GM12878 (cell line): ENCODE data around the gene SEMA4D. TPM values are rescaled to one million over a fixed set of nuclear protein-coding genes. Genes with fewer than 3 reads are reported as not detected.
A peak's percentile ranks its signal among the peaks of the same experiment; 100 is the strongest.

Experiments used
- ATAC-seq: fragments of 200-7000 bp; cut with Tn5 transposase; 3 replicates; pipeline ENCODE4 v1.9.1; 2020; ENCODE audit warnings: mild to moderate bottlenecking, moderate library complexity
- BruUV-seq: library from RNA; stranded (reverse); fragments of 400-500 nt; replicated peaks from 2 replicates; lab custom pipeline; 2021; lab: Mats Ljungman, UMichigan
- CTCF ChIA-PET: fragments of 300-600 bp; sonication (Branson Sonifier 250); formaldehyde crosslinking; extraction: SDS; loops from one replicate; lab custom pipeline; 2021; ENCODE audit warnings: inconsistent platforms; lab: Yijun Ruan, JAX
- POLR2A ChIA-PET: fragments of 350-600 bp; formaldehyde crosslinking; extraction: SDS; loops from one replicate; lab custom pipeline; 2021; ENCODE audit warnings: inconsistent platforms; lab: Charles Lee
- RAD21 ChIA-PET: fragments of 300-600 bp; sonication (Branson Sonifier 250); formaldehyde crosslinking; loops from one replicate; lab custom pipeline; 2023; ENCODE audit warnings: antibody characterized with exemption; ENCODE audit not compliant: unreplicated experiment; lab: Charles Lee
- SMC1A ChIA-PET: fragments of 300-600 bp; sonication (Branson Sonifier 250); formaldehyde crosslinking; loops from one replicate; lab custom pipeline; 2023; ENCODE audit not compliant: unreplicated experiment, uncharacterized antibody; lab: Charles Lee
- DNase-seq: peaks from one replicate; pipeline ENCODE4 v3.0.0-alpha.2; 2011; ENCODE audit warnings: low read depth, low spot score
- FAIRE-seq: peaks from 3 replicates; lab custom pipeline; 2011; peaks lifted over from hg19 to GRCh38; lab: Jason Lieb, UNC
- H2AFZ ChIP-seq: 2 replicates; pipeline ENCODE4 v1.6.0; 2011; ENCODE audit warnings: low read depth, low read length, control low read depth; ENCODE audit not compliant: control insufficient read depth
- H3K27ac ChIP-seq: 2 replicates; pipeline ENCODE4 v1.5.1; 2011; ENCODE audit warnings: control low read depth; ENCODE audit not compliant: control insufficient read depth, insufficient read depth
- H3K27me3 ChIP-seq, 2 experiments: replicated peaks in 1 of 2; 2 replicates each; pipeline versions ENCODE4 v1.6.0 to v1.6.1; 2011; ENCODE audit warnings: low read length in 1 of 2; ENCODE audit not compliant: control insufficient read depth in 2 of 2, insufficient read depth in 2 of 2
- H3K36me3 ChIP-seq, 2 experiments: 2 replicates each; pipeline ENCODE4 v1.5.1; 2011; ENCODE audit warnings: low read length in 1 of 2; ENCODE audit not compliant: control insufficient read depth in 2 of 2, insufficient read depth in 2 of 2
- H3K4me1 ChIP-seq: 2 replicates; pipeline ENCODE4 v1.6.1; 2011; ENCODE audit warnings: mild to moderate bottlenecking, low read length, moderate library complexity, mixed read lengths; ENCODE audit not compliant: control insufficient read depth, insufficient read depth
- H3K4me2 ChIP-seq: 2 replicates; pipeline ENCODE4 v1.6.0; 2011; ENCODE audit warnings: control low read depth; ENCODE audit not compliant: control insufficient read depth, insufficient read depth
- H3K4me3 ChIP-seq: fragments of 200-600 bp; sonication (generic); 2 replicates; pipeline ENCODE4 v1.5.1; 2016
- H3K79me2 ChIP-seq: 2 replicates; pipeline ENCODE4 v1.6.0; 2011; ENCODE audit warnings: low read length; ENCODE audit not compliant: control insufficient read depth, insufficient read depth
- H3K9ac ChIP-seq: 2 replicates; pipeline ENCODE4 v1.8.0; 2011; ENCODE audit warnings: low read length, control low read depth, mixed read lengths; ENCODE audit not compliant: control insufficient read depth, insufficient read depth
- H3K9me3 ChIP-seq: replicated peaks from 3 replicates; pipeline ENCODE4 v1.5.1; 2011; ENCODE audit warnings: mild to moderate bottlenecking, low read length; ENCODE audit not compliant: control insufficient read depth, insufficient read depth
- H4K20me1 ChIP-seq: 2 replicates; pipeline ENCODE4 v1.6.0; 2011; ENCODE audit not compliant: control insufficient read depth, insufficient read depth
- ATF7 ChIP-seq: fragments of 450-650 bp; IDR thresholded peaks from 2 replicates; pipeline ENCODE4 v1.6.1; 2016; ENCODE audit warnings: low read depth, mild to moderate bottlenecking
- ESRRA ChIP-seq: IDR thresholded peaks from 2 replicates; pipeline ENCODE4 v1.6.1; 2012; ENCODE audit warnings: mild to moderate bottlenecking, low read length, improper control_type of control experiment
- GATAD2B ChIP-seq: fragments of 450-650 bp; conservative IDR thresholded peaks from 2 replicates; pipeline ENCODE4 v1.6.1; 2017; ENCODE audit warnings: low read depth, mild to moderate bottlenecking, moderate library complexity
- MTA2 ChIP-seq: fragments of 450-650 bp; IDR thresholded peaks from 2 replicates; pipeline ENCODE4 v1.6.1; 2016; ENCODE audit warnings: low read depth, mild to moderate bottlenecking, moderate library complexity
- NFYA ChIP-seq: IDR thresholded peaks from 2 replicates; pipeline ENCODE4 v1.6.1; 2011; ENCODE audit warnings: low read depth, mild to moderate bottlenecking, low read length, improper control_type of control experiment, borderline replicate concordance
- NR2C1 ChIP-seq: fragments of 450-650 bp; IDR thresholded peaks from 2 replicates; pipeline ENCODE4 v1.6.1; 2017; ENCODE audit warnings: antibody characterized with exemption, mild to moderate bottlenecking, moderate library complexity
- SMAD5 ChIP-seq: IDR thresholded peaks from 2 replicates; pipeline ENCODE4 v1.6.1; 2016; ENCODE audit warnings: antibody characterized with exemption, low read depth
- SREBF1 ChIP-seq: IDR thresholded peaks from 2 replicates; pipeline ENCODE4 v1.6.1; 2012; ENCODE audit warnings: mild to moderate bottlenecking, low read length
- ZNF207 ChIP-seq: fragments of 450-650 bp; IDR thresholded peaks from 2 replicates; pipeline ENCODE4 v1.6.1; 2014; ENCODE audit warnings: antibody characterized with exemption, mild to moderate bottlenecking, borderline replicate concordance
- WGBS: methylation state at CpG from one replicate; pipeline ENCODE4 v1.1.6; 2016; ENCODE audit warnings: low lambda C conversion rate; ENCODE audit not compliant: insufficient replicate concordance, insufficient coverage; ENCODE audit errors: missing lambda C conversion rate; 5-methylcytosine and 5-hydroxymethylcytosine counted together
- in situ Hi-C: fragments of 300-500 bp; cut with MboI; formaldehyde crosslinking; loops from 9 replicates; pipeline ENCODE4 v1.14.3; 2018; ENCODE audit warnings: mixed read lengths
- intact Hi-C: fragments of 100-400 bp; cut with micrococcal nuclease; formaldehyde crosslinking; loops from one replicate; pipeline ENCODE4 v1.14.2; 2022; ENCODE audit not compliant: unreplicated experiment
- polyA plus RNA-seq, 11 experiments: library from polyadenylated mRNA; depleted of rRNA in 4 of 11; unstranded in 6 of 11; stranded (reverse) in 5 of 11; fragments of >200 nt; fragmentation: Nextera tagmentation in 4 of 11; fragmentation: Illumina TruSeq in 1 of 11; extraction: Ambion mirVana in 4 of 11; extraction: Trizol in 1 of 11; gene quantifications; 1 replicate in 1 of 11; 2 replicates in 10 of 11; pipeline versions ENCODE4 v1.2.1 to v1.2.3, GENCODE V29; 2011 to 2016; ENCODE audit warnings: inconsistent platforms in 2 of 11, missing spikeins in 2 of 11, low read depth in 1 of 11
- total RNA-seq, 4 experiments: library from RNA; depleted of rRNA in 3 of 4; stranded (reverse); fragments of >200 nt in 3 of 4; fragmentation: Illumina TruSeq in 1 of 4; extraction: Trizol in 1 of 4; gene quantifications; 2 replicates each; pipeline versions ENCODE4 v1.2.1 to v1.2.3, GENCODE V29; 2013 to 2021
- TF ChIP-seq, protein P1 (sequence below): fragments of 450-650 bp; IDR thresholded peaks from 2 replicates; pipeline ENCODE4 v1.6.1; 2017; ENCODE audit warnings: borderline replicate concordance
- TF ChIP-seq, protein P2 (sequence below): fragments of 450-650 bp; IDR thresholded peaks from 2 replicates; pipeline ENCODE4 v1.6.1; 2017; ENCODE audit warnings: mild to moderate bottlenecking
- TF ChIP-seq, protein P3 (sequence below): fragments of 450-650 bp; IDR thresholded peaks from 2 replicates; pipeline ENCODE4 v1.6.1; 2014; ENCODE audit warnings: mild to moderate bottlenecking

Gene SEMA4D
- total and polyA plus RNA-seq, 10 of the 15 experiments (the other 5 are each of a cell fraction or from before 2014, with no cell fraction given): 15.1 to 136 (median 39.6) TPM

DNA sequence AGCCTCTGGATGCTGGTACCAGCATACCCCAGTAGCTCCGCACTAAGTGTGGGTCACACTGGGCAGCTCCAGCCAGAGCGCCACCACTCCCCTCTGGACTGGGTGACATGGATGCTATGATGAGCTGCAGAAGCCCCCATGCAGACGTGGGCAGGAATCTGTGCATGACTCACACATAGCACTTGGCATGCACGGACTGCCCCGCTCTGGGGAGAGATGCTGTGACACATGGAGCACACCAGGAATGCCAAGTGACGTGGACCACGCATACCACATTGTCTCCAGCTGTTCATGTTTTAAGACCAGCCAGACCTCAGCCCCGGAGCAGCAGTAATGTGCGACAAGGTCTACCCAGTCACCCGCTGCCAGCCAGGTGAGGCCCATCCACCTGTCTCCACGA is 64.1 kb downstream of the SEMA4D start:
- 90% methylated on average over 11 of the region's 11 CpGs for WGBS
- FAIRE-seq (no peak), DNase-seq (no peak), ATAC-seq (no peak)
- no peak overlapping the region for H3K9ac ChIP-seq
- H3K27ac ChIP-seq: no peak overlapping the region
- ChIA-PET POLR2A (no interaction called here), SMC1A (interaction anchor here (1.0 to 1.2 kb wide), 2 partner anchors 8 to 116 kb away, joined by 3 read pairs; no protein-coding TSS in a partner anchor), RAD21 (no interaction called here), CTCF (interaction anchor here (0.6 kb wide), 1 partner anchor 131 kb away, joined by 3 read pairs; no protein-coding TSS in a partner anchor)
- H3K9me3 ChIP-seq: no peaks in the 10 kb centered on the region
- in situ Hi-C loops (no loop called here), intact Hi-C loops (no loop called here)
- BruUV-seq: no TSS peak
- TF ChIP-seq NFYA: no peak
- TF ChIP-seq ZNF207: no peak
- TF ChIP-seq, protein P1, sequence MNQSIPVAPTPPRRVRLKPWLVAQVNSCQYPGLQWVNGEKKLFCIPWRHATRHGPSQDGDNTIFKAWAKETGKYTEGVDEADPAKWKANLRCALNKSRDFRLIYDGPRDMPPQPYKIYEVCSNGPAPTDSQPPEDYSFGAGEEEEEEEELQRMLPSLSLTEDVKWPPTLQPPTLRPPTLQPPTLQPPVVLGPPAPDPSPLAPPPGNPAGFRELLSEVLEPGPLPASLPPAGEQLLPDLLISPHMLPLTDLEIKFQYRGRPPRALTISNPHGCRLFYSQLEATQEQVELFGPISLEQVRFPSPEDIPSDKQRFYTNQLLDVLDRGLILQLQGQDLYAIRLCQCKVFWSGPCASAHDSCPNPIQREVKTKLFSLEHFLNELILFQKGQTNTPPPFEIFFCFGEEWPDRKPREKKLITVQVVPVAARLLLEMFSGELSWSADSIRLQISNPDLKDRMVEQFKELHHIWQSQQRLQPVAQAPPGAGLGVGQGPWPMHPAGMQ: no peak
- TF ChIP-seq MTA2: no peak
- H3K27me3 ChIP-seq: no peaks in the 10 kb centered on the region
- no peak overlapping the region for H3K4me3 ChIP-seq
- H3K4me2 ChIP-seq: no peak overlapping the region
- peaks cover 75% of the 10 kb centered on the region for H3K4me1 ChIP-seq
- no peak overlapping the region for H2AFZ ChIP-seq
- no peaks in the 10 kb centered on the region; the same call in 1 of the 2 replicates for H4K20me1 ChIP-seq
- H3K79me2 ChIP-seq: peaks cover 73% of the 10 kb centered on the region
- H3K36me3 ChIP-seq: peaks cover 19 to 22% of the 10 kb centered on the region in 2 experiments; a peak in 3 of 4 replicates

DNA sequence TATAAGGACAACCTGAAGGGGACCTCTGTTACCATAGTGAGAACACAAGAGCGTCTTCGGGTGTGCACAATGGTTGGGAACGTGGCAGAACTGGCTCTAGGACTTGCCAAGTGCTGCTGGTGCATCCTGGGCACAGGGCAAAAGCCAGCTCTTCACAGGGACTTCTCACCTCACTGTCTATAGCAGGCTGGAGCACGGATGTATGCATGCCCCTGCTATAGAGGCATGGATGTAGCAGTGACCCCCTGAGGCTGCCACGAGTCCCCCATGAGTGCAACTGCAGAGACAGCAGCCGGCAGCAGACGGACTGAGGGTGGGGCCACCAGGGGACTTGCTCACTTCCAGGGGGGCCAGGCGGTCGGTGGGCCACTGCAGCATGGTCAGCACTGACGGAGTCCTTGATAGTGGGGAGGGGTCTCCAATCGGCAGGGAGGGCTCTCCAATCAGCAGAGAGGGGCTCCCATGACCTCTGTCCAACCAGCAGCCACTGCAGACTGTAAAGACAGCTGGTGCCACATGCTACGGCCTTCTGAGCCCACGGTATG is 64.9 kb downstream of the SEMA4D start:
- Histone ChIP-seq H3K27me3 (no peaks in the 10 kb centered on the region), H3K9ac (no peak overlapping the region), H3K4me3 (no peak overlapping the region), H3K27ac (no peak overlapping the region), H3K36me3 (peaks cover 20 to 24% of the 10 kb centered on the region in 2 experiments; a peak in 3 of 4 replicates), H3K9me3 (no peaks in the 10 kb centered on the region), H3K4me2 (0 out of 2 replicates have a peak overlapping the region, but pooled peaks have one; percentile 15), H4K20me1 (no peaks in the 10 kb centered on the region; the same call in 1 of the 2 replicates), H3K4me1 (peaks cover 81% of the 10 kb centered on the region), H2AFZ (no peak overlapping the region), H3K79me2 (peaks cover 79% of the 10 kb centered on the region)
- intact Hi-C loops (no loop called here), in situ Hi-C loops (no loop called here)
- FAIRE-seq (no peak), ATAC-seq (no peak), DNase-seq (no peak)
- ChIA-PET RAD21 (interaction anchor here (10.3 kb wide), 1 partner anchor 116 kb away, joined by 119 read pairs; no protein-coding TSS in a partner anchor), SMC1A (interaction anchor here (1.0 to 1.2 kb wide), 2 partner anchors 9 to 116 kb away, joined by 3 read pairs; no protein-coding TSS in a partner anchor), CTCF (interaction anchor here (2.1 kb wide), 1 partner anchor 34 kb away, joined by 5 read pairs; no protein-coding TSS in a partner anchor), POLR2A (no interaction called here)
- BruUV-seq: no TSS peak
- WGBS: 55% methylated on average over 13 of the region's 13 CpGs
- TF ChIP-seq SMAD5 (no peak), GATAD2B (no peak), NR2C1 (no peak), ESRRA (no peak), SREBF1 (no peak), ATF7 (no peak)
- TF ChIP-seq, protein P2, sequence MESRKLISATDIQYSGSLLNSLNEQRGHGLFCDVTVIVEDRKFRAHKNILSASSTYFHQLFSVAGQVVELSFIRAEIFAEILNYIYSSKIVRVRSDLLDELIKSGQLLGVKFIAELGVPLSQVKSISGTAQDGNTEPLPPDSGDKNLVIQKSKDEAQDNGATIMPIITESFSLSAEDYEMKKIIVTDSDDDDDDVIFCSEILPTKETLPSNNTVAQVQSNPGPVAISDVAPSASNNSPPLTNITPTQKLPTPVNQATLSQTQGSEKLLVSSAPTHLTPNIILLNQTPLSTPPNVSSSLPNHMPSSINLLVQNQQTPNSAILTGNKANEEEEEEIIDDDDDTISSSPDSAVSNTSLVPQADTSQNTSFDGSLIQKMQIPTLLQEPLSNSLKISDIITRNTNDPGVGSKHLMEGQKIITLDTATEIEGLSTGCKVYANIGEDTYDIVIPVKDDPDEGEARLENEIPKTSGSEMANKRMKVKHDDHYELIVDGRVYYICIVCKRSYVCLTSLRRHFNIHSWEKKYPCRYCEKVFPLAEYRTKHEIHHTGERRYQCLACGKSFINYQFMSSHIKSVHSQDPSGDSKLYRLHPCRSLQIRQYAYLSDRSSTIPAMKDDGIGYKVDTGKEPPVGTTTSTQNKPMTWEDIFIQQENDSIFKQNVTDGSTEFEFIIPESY: no peak
- TF ChIP-seq, protein P3, sequence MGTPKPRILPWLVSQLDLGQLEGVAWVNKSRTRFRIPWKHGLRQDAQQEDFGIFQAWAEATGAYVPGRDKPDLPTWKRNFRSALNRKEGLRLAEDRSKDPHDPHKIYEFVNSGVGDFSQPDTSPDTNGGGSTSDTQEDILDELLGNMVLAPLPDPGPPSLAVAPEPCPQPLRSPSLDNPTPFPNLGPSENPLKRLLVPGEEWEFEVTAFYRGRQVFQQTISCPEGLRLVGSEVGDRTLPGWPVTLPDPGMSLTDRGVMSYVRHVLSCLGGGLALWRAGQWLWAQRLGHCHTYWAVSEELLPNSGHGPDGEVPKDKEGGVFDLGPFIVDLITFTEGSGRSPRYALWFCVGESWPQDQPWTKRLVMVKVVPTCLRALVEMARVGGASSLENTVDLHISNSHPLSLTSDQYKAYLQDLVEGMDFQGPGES: no peak
